ENCODE results near the gene CORO1C.
A peak's percentile ranks its signal among the peaks of the same experiment; 100 is the strongest.

The CORO1C gene

DNA sequence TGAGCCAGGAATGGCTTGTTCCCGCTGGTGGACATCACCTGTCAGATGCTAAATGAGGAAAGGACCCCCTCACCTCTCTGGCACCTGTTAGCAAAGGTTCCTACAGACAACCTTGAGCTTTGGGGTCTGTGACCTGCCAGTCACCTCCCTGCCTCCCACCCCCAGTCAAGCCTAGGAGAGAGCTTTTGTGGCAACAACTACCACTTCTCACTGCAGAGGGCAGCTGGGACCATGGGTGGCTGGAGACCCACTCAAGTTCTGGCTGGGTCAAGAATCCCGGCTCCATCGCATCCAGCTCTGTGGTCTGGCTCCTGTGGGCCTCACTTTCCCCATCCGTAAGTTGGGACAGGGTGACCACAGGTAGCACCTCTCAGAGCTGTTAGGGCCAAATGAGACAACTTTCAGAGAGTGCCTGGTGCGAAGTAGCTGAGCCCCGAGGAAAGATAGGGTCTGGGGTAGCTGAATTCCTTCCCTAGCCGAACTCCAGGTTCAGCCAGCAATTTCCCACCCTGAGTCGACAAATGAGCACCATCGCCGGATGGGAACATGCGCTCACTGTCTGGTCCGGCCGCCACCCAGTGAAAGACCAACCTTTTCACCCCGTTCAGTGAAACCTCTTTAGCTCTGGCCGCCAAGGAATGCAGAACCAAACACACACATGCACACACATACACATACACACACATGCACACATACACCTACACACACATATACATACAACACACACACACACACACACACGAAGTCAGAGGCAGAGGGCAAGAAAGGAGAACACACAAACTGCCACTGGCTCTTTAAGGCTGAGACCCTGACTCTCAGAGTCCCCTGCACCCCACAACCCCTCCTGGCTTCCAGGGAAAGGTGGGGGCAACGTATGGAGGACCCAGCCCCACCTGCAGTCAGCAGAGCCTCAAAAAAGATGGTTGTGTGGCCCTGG lies 135.3 kb downstream of the CORO1C start:
- DNase-seq (ENCODE audit: low read depth) = no peak
- peak overlapping the region; percentile 34 for H3K4me3 ChIP-seq (ENCODE audit: low read depth, low read length)
- in situ Hi-C loops (cut with HindIII; ENCODE audit: low sequenced_read_pairs) = no loop called here
- TF ChIP-seq, protein P1, sequence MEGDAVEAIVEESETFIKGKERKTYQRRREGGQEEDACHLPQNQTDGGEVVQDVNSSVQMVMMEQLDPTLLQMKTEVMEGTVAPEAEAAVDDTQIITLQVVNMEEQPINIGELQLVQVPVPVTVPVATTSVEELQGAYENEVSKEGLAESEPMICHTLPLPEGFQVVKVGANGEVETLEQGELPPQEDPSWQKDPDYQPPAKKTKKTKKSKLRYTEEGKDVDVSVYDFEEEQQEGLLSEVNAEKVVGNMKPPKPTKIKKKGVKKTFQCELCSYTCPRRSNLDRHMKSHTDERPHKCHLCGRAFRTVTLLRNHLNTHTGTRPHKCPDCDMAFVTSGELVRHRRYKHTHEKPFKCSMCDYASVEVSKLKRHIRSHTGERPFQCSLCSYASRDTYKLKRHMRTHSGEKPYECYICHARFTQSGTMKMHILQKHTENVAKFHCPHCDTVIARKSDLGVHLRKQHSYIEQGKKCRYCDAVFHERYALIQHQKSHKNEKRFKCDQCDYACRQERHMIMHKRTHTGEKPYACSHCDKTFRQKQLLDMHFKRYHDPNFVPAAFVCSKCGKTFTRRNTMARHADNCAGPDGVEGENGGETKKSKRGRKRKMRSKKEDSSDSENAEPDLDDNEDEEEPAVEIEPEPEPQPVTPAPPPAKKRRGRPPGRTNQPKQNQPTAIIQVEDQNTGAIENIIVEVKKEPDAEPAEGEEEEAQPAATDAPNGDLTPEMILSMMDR (IDR thresholded peaks at IDR 0.05; ENCODE audit: low read depth, low read length, missing control alignments) = no peak
